MM.1S (cell line): ENCODE measurements around the gene MATK.

ENCODE experiments used
- EZH2 ChIP-seq: fragments of 300-600 bp; sonication (generic); optimal IDR thresholded peaks from 2 replicates; pipeline ENCODE3; 2017; ENCODE audit warnings: low read depth, mild to moderate bottlenecking, antibody characterized with exemption, low read length, mixed read lengths
- EZH2phosphoT487 ChIP-seq: fragments of 300-600 bp; sonication (generic); IDR thresholded peaks from 2 replicates; pipeline ENCODE4 v1.6.1; 2018; ENCODE audit warnings: antibody characterized with exemption, low read length
- TF ChIP-seq, protein P1 (sequence below): fragments of 300-600 bp; sonication (generic); IDR thresholded peaks from 2 replicates; pipeline ENCODE4 v1.5.1; 2016; ENCODE audit warnings: antibody characterized with exemption, low read length, mixed read lengths

DNA sequence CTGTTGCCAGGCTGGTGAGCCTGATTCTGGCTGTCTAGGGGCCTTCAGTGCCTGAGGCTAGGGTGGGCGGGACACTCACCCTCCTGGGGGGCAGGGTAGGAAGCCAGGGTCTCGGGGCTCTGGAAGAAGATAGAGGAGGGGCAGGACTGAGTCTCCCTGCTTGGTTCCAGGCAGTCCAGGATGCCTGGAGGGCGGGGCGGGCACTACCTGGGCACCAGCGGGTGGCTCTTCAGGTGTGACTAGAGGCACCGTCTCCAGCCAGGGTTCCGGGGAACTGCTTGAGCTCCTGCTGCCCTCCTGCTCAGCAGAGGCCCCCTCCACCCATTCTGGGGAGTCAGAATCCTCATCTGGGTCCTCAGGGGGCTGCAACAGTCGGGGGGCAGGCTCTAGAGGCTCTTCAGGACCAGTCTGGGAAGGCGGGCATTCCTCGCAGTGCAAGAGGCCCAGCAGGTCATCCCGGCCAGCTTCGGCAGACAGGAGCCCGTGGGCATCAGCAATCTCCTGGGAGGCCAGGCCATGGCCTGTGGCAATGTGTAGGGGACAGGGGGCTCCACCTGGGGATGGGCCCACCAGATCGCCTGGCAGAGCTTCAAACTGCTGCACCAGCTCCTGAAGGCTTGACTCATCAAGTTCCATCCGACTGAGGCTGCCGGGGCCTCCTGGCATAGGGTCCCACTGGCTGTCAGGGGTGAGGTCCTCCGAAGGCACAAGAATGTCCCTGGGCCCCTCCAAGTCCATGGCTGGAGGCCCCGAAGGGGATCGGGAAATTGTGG lies 26.5 kb downstream of the MATK start:
- TF ChIP-seq, protein P1, sequence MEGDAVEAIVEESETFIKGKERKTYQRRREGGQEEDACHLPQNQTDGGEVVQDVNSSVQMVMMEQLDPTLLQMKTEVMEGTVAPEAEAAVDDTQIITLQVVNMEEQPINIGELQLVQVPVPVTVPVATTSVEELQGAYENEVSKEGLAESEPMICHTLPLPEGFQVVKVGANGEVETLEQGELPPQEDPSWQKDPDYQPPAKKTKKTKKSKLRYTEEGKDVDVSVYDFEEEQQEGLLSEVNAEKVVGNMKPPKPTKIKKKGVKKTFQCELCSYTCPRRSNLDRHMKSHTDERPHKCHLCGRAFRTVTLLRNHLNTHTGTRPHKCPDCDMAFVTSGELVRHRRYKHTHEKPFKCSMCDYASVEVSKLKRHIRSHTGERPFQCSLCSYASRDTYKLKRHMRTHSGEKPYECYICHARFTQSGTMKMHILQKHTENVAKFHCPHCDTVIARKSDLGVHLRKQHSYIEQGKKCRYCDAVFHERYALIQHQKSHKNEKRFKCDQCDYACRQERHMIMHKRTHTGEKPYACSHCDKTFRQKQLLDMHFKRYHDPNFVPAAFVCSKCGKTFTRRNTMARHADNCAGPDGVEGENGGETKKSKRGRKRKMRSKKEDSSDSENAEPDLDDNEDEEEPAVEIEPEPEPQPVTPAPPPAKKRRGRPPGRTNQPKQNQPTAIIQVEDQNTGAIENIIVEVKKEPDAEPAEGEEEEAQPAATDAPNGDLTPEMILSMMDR = no peak
- no peak for TF ChIP-seq EZH2
- no peak for TF ChIP-seq EZH2phosphoT487
